HG03064 (cell line): Measurements from ENCODE around the gene TLCD2.
"Not testable (repeated sequence)": the region's sequence is repeated elsewhere in the genome, so short reads cannot be mapped to it uniquely, and the experiment has no call there.

Experiments
- ATAC-seq: cut with Tn5 transposase; IDR thresholded peaks from one replicate; pipeline ENCODE4 v1.9.1; 2021; ENCODE audit warnings: low read depth; ENCODE audit not compliant: unreplicated experiment

The TLCD2 gene

GRCh38 chr17:1709971-1710806 lies at the start of gene TLCD2:
TSS of gene TLCD2 (minus strand) at chr17:1710377. CDS start at chr17:1710242, 135 bp downstream.
- ATAC-seq = no peak

- ATAC-seq = no peak
Measured at GRCh38 chr17:1759529-1759928, 49.4 kb upstream of the TLCD2 start.

GRCh38 chr17:1758807-1759206 lies 48.6 kb upstream of the TLCD2 start:
- ATAC-seq = no peak

DNA sequence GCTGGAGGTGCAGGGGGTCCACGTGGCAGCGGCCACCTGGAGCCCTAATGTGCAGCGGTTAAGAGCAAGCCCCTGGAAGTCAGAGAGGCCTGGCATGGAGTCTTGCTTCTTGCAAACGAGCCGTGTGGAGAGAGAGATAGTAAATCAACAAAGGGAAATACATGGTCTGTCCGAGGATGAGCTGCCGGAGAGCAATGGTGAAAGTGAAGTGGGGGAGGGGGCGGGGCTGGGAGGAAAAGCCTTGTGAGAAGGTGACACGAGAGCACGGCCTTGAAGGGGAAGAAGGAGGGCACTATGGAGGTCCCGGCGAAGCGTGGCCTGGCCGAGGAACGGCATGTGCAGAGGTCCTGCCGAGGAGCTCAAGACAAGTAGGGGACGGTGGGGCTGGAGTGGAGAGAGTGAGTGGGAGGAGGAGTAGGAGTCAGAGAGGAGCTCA lies 45.7 kb upstream of the TLCD2 start:
- no peak for ATAC-seq

GRCh38 chr17:1755252-1755826 lies 45.2 kb upstream of the TLCD2 start:
- no peak for ATAC-seq

DNA sequence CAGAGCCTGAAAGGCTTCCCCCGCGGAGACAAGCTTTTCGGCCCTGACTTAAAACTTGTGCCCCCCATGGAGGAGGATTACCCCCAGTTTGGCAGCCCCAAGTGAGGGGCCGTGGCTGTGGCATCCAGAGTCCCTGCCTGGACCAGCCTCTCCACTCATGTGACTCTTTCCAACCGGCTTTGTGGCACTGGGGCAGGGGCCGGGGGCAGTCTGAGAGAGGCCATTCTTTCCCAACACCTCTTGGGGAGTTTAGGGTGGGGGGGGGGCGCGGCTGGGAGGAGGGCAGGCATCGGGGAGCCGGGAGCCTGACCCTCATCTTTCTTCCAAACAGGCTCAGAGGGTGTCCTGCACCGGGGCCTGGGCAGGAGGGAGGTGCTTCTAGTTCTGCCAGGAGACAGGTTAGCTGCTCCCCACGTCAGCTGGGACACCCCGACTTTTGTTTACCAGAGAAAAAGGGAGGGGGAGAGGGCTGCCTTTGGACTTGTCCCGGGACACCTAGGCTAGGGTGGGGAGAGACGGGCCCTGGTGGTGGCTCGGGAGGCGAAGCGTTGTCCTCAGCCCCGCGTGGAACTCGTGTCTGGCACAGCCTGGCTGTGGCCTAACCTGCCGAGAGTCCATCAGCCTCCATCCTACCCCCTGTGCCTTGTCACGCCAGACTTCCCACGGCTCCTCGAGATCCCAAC lies 44.4 kb upstream of the TLCD2 start:
- no peak for ATAC-seq

DNA sequence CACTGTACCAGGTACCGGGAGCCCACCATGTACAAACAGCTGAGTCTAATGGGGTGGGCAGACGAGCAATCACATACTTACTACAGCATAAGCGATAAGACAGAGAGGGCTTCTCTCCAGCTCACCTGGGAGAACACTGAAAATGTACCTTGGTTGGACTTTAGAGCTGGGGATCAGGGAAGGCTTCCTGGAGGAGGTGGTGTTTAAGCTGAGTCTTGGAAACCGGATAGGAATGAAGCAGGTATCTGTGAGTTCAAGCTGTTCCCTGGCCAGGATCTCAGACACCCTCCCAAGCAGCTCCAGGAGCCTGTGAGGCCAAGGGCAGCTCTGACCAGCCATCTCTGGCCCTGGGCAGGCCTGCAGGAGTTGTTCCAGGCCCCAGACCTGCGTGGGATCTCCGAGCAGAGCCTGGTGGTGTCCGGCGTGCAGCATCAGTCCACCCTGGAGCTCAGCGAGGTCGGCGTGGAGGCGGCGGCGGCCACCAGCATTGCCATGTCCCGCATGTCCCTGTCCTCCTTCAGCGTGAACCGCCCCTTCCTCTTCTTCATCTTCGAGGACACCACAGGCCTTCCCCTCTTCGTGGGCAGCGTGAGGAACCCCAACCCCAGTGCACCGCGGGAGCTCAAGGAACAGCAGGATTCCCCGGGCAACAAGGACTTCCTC lies 43.7 kb upstream of the TLCD2 start:
- no peak for ATAC-seq

DNA sequence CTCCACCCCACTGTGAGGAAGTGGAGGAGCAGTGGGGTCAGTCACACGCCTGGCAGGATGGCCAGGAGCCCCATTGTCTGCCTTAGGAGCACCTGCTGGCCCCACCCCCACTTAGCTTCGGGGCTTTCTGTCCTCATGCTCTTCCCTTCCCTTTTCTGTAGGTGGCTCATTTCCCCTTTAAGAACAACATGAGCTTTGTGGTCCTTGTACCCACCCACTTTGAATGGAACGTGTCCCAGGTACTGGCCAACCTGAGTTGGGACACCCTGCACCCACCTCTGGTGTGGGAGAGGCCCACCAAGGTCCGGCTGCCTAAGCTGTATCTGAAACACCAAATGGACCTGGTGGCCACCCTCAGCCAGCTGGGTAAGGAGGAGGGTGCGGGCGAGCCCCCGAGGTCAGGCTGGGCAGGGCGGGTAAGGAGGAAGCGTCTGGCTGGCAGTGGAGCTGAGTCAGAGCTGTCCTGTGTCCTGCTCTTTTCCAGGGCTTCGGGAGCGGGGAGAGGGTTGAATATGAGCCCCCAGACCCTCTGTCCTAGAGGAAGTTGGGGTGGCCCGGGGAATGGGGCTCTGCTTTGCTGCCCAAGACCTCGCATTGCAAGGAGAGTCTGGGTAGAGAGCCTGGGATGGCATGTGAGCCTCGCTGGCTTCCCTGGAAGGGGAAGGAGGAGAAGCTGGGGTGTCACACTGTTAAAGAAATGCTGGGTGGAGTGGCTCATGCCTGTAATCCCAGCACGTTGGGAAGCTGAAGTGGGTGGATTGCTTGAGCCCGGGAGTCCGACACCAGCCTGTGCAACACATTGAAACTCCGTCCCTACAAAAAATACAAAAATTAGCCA lies 42.5 kb upstream of the TLCD2 start:
- ATAC-seq = no peak

GRCh38 chr17:1750628-1751027 lies 40.5 kb upstream of the TLCD2 start:
- no peak for ATAC-seq

GRCh38 chr17:1746975-1747543 lies 36.9 kb upstream of the TLCD2 start:
- ATAC-seq = no peak

- no peak for ATAC-seq
Measured at GRCh38 chr17:1745513-1746020, 35.4 kb upstream of the TLCD2 start.

GRCh38 chr17:1744551-1745512 lies 34.7 kb upstream of the TLCD2 start:
- no peak for ATAC-seq

DNA sequence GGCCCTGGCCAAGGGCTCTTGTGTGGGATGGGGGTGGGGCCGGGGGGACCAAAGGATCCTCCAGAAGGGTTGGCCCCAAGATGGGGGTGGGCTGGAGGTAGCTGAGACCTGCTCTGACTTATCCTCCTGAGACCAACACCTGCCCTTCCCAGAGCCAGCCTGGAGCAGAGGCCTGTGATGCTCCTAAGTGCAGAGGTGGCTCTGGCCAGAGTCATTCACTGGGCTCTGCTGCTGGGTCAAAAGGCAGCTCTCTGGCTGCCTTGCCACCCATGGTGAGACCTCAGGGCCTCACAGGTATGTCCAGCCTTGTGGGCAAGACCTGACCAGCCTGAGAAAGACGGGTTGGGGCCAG lies 32.9 kb upstream of the TLCD2 start:
- ATAC-seq = no peak

- ATAC-seq = no peak
Measured at GRCh38 chr17:1742371-1743087, 32.4 kb upstream of the TLCD2 start, which contains the start of gene SERPINF2. TSS of gene SERPINF2 (plus strand) at chr17:1742871. CDS start at chr17:1744996, 2,125 bp downstream.

DNA sequence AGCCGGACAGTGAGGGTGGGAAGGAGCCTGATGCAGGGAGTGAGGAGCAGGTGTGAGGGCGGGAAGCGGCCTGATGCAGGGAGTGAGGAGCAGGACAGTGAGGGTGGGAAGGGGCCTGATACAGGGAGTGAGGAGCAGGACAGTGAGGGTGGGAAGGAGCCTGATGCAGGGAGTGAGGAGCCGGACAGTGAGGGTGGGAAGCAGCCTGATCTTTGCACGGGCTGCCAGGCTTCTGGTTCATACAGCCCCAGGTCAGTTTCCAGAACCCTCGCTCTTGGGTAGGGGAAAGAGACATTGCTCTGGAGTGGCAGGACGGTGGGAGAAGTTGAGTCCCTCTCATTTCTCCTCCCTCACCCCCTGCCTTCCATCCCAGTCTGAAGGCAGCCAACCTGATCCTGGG lies 31.7 kb upstream of the TLCD2 start:
- ATAC-seq = not testable (repeated sequence)

DNA sequence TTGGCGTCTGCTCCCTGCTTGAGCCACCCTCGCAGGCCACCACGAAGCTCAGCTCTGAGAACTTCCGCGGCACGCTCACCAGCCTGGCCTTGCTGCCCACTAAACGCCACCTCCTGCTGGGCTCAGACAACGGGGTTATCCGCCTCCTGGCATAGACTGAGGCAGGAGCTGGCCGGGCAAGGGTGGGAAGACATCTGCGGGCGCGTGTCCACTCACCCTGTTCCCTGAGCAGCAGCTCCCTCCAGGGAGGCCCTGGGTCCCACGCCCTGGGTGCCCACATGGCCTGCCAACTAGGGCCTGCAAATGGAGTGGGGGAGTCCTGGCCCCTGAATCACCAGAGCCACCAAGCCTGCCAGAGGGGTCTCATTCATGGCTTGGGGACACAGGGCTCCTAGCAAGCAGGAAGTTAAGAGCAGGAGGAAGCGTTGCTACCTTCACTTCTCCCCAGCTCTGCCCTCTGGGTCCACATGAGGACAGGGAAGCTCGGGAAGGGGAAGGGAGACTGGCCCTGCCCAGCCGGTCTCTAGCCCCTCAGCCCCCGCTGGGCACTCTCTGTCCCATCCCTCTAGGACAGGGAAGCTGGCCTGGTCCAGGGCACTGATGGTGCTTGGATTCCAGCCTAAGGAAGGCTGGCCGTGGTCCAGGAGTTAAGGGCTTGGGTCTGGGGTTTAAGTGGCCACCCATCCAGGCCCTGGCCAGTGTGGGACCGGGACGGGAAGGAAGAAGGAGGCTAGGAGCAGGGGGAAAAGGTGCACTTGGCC lies 27.5 kb upstream of the TLCD2 start:
- ATAC-seq = no peak
